Transverse colon (tissue), 4 donors: ENCODE data around the gene MGAT5. TPM values are rescaled to one million over a fixed set of nuclear protein-coding genes. Genes with fewer than 3 reads are reported as not detected.

Experiments
- DNase-seq: peaks from one replicate; pipeline ENCODE4 v3.0.0-alpha.2; 2019
- H3K27ac ChIP-seq, 4 donors: fragments of 200-600 bp; sonication (generic); 2 replicates each; pipeline ENCODE4 v1.5.1; 2016 to 2018; ENCODE audit warnings: inconsistent platforms in 4 of 4
- H3K27me3 ChIP-seq: fragments of 200-600 bp; sonication (generic); 2 replicates; pipeline ENCODE4 v1.5.1; 2017; ENCODE audit warnings: inconsistent platforms
- H3K36me3 ChIP-seq, 4 donors: fragments of 200-600 bp; sonication (generic); 2 replicates each; pipeline ENCODE4 v1.5.1; 2017 to 2019; ENCODE audit warnings: inconsistent platforms in 4 of 4
- H3K4me1 ChIP-seq, 4 donors: fragments of 200-600 bp; sonication (generic); 2 replicates each; pipeline ENCODE4 v1.5.1; 2017 to 2020; ENCODE audit warnings: inconsistent platforms in 4 of 4
- H3K4me3 ChIP-seq, 4 donors: fragments of 200-600 bp; sonication (generic); 1 replicate in 1 of 4; 2 replicates in 3 of 4; pipeline versions ENCODE4 v1.5.1 to v1.6.1; 2017 to 2019; ENCODE audit warnings: inconsistent platforms in 4 of 4
- H3K9me3 ChIP-seq, 2 donors: fragments of 200-600 bp; sonication (generic); 2 replicates each; pipeline ENCODE4 v1.5.1; 2017 to 2019; ENCODE audit warnings: inconsistent platforms in 2 of 2
- EP300 ChIP-seq: sonication (generic); formaldehyde crosslinking; IDR thresholded peaks from one replicate; pipeline ENCODE4 v1.6.1; 2017; ENCODE audit warnings: antibody characterized with exemption, low read depth
- POLR2A ChIP-seq: fragments of 450-650 bp; IDR thresholded peaks from one replicate; pipeline ENCODE4 v1.6.1; 2016; ENCODE audit warnings: antibody characterized with exemption, mild to moderate bottlenecking, moderate library complexity
- POLR2AphosphoS5 ChIP-seq, 3 donors: sonication (generic); formaldehyde crosslinking; IDR thresholded peaks; one replicate each; pipeline ENCODE4 v1.6.1; 2016; ENCODE audit warnings: antibody characterized with exemption in 3 of 3
- WGBS, 2 donors: methylation state at CpG; one replicate each; pipeline ENCODE4 v1.1.5; 2018; ENCODE audit warnings: low coverage in 1 of 2; 5-methylcytosine and 5-hydroxymethylcytosine counted together
- in situ Hi-C, 4 donors: fragments of 200-750 bp; cut with MboI; loops; one replicate each; pipeline versions ENCODE4 v1.15.0 to v1.15.1; 2017; ENCODE audit warnings: low sequenced_read_pairs in 3 of 4, low pct_ligation_motif_present in 1 of 4, low pct_unique_long_range_greater_than_20kb in 1 of 4
- intact Hi-C: fragments of 100-400 bp; cut with DNase I; formaldehyde crosslinking; loops from one replicate; pipeline ENCODE4 v1.15.1; 2023; ENCODE audit warnings: low total_unique reads
- total RNA-seq, 4 donors: library from RNA; depleted of rRNA; stranded (reverse); fragments of >200 nt; gene quantifications; one replicate each; pipeline ENCODE4 v1.1.0, GENCODE V29; 2016
- TF ChIP-seq, protein P1 (sequence below), 5 experiments: fragments of 200-600 bp in 3 of 5; fragments of 450-650 bp in 2 of 5; sonication (generic) in 3 of 5; IDR thresholded peaks; 1 replicate in 2 of 5; 2 replicates in 3 of 5; pipeline ENCODE4 v1.5.1; 2016 to 2017; ENCODE audit warnings: antibody characterized with exemption in 5 of 5, inconsistent platforms in 3 of 5, mild to moderate bottlenecking in 2 of 5, moderate library complexity in 1 of 5

The MGAT5 gene
- total RNA-seq, 4 donors from 2014 or later: 23.6 to 67.6 (median 55.2) TPM

DNA sequence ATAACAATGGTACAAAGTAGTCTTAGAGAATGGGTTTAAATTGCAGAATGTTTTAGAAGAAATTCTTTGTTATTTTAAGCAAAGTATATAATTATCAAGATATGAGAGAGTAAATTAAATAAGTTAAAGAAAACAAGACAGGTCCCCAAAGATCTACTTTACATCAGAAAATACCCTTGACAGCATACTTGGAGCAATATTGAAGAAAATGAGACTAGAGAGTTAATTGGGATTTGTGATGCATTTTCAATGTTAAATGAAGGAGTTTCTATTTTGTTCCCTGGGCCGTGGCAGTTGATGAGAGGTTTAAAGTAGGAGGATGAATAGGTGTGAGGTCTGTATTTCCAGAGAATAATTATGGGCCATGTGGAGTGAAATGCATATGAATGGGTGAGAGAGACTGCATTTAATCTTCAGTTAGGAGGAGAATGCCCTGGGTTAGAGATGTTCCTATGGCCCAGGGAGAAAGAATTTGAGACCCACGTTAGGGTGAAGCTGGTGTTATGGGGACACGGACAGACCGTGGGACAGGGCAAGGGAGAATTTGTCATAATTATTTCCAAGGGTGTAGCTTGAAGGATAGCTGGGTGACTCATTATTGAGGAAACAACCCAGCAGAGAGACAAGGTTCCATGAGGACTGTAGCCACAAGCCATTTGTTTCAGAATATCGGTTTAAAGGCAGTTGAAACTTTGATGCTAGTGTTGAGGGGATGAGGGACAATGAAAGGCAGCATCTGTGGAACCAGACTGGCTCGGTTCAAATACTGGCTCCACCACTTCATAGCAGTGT, 22.7 kb downstream of the MGAT5 start:
- TF ChIP-seq, protein P1, sequence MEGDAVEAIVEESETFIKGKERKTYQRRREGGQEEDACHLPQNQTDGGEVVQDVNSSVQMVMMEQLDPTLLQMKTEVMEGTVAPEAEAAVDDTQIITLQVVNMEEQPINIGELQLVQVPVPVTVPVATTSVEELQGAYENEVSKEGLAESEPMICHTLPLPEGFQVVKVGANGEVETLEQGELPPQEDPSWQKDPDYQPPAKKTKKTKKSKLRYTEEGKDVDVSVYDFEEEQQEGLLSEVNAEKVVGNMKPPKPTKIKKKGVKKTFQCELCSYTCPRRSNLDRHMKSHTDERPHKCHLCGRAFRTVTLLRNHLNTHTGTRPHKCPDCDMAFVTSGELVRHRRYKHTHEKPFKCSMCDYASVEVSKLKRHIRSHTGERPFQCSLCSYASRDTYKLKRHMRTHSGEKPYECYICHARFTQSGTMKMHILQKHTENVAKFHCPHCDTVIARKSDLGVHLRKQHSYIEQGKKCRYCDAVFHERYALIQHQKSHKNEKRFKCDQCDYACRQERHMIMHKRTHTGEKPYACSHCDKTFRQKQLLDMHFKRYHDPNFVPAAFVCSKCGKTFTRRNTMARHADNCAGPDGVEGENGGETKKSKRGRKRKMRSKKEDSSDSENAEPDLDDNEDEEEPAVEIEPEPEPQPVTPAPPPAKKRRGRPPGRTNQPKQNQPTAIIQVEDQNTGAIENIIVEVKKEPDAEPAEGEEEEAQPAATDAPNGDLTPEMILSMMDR (IDR thresholded peaks at IDR 0.05): no peak
- TF ChIP-seq POLR2AphosphoS5 (IDR thresholded peaks at IDR 0.05): no peak
- TF ChIP-seq EP300: no peak
- TF ChIP-seq POLR2A: no peak
- Histone ChIP-seq H3K36me3 (no peaks in the 10 kb centered on the region), H3K4me3 (no peak overlapping the region), H3K4me1 (peaks cover 0 to 6% (median 0%) of the 10 kb centered on the region in 4 donors), H3K27me3 (no peaks in the 10 kb centered on the region), H3K9me3 (no peaks in the 10 kb centered on the region), H3K27ac (no peak overlapping the region)
- no peak for DNase-seq
- in situ Hi-C loops (no loop called here), intact Hi-C loops (no loop called here)
- 94 to 95% methylated on average over 6 of the region's 6 CpGs for WGBS, 2 donors

DNA sequence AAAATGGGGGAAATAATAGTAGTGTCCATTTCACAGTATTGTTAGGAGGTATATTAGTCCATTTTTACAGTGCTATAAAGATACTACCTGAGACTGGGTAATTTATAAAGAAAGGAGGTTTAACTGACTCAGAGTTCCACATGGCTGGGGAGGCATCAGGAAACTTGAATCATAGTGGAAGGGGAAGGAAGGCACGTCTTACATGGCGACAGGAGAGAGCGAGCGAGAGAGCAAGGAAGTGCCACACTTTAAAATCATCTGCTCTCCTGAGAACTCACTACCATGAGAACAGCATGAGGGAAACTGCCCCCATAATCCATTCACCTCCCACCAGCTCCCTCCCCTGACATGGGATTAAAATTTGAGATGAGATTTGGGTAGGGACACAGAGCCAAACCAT, 23.4 kb downstream of the MGAT5 start:
- in situ Hi-C loops: no loop called here
- no peak overlapping the region for H3K27ac ChIP-seq
- no peak for DNase-seq
- intact Hi-C loops: no loop called here
- no peaks in the 10 kb centered on the region for H3K9me3 ChIP-seq
- H3K4me3 ChIP-seq: no peak overlapping the region
- no peaks in the 10 kb centered on the region for H3K36me3 ChIP-seq
- peaks cover 0 to 6% (median 0%) of the 10 kb centered on the region in 4 donors for H3K4me1 ChIP-seq
- TF ChIP-seq POLR2AphosphoS5 (IDR thresholded peaks at IDR 0.05) (no peak), POLR2A (no peak), EP300 (no peak)
- TF ChIP-seq, protein P1 (IDR thresholded peaks at IDR 0.05): no peak
- no peaks in the 10 kb centered on the region for H3K27me3 ChIP-seq
- 87 to 91% methylated on average over 4 of the region's 4 CpGs for WGBS, 2 donors

DNA sequence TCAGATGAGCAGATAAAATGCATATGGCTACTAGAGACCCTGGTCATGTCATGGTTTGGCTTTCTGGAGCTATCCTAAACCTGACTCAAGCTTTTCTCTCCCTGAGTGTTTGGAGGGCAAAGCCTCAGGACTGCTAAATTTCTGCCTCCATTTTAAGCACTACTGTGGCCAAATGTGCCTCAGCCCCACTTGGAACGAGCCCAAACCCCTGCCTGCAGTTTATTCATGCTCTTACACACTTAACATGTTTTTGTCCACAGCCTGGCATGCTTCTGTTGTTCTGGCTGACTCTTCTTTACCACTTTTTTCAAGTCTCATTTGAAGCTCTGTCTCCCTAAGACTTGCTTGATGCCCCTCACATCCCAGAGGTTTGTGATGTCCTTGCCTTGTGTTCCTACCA, 24.7 kb downstream of the MGAT5 start:
- in situ Hi-C loops: no loop called here
- TF ChIP-seq POLR2AphosphoS5 (IDR thresholded peaks at IDR 0.05): no peak
- TF ChIP-seq, protein P1 (IDR thresholded peaks at IDR 0.05): no peak
- TF ChIP-seq POLR2A: no peak
- no peak for TF ChIP-seq EP300
- peaks cover 0 to 6% (median 0%) of the 10 kb centered on the region in 4 donors for H3K4me1 ChIP-seq
- no peak overlapping the region for H3K4me3 ChIP-seq
- H3K9me3 ChIP-seq: no peaks in the 10 kb centered on the region
- H3K27me3 ChIP-seq: no peaks in the 10 kb centered on the region
- 73 to 80% methylated on average over 1 of the region's 1 CpG for WGBS, 2 donors
- H3K27ac ChIP-seq: no peak overlapping the region
- no peak for DNase-seq
- intact Hi-C loops: no loop called here
- H3K36me3 ChIP-seq: no peaks in the 10 kb centered on the region

DNA sequence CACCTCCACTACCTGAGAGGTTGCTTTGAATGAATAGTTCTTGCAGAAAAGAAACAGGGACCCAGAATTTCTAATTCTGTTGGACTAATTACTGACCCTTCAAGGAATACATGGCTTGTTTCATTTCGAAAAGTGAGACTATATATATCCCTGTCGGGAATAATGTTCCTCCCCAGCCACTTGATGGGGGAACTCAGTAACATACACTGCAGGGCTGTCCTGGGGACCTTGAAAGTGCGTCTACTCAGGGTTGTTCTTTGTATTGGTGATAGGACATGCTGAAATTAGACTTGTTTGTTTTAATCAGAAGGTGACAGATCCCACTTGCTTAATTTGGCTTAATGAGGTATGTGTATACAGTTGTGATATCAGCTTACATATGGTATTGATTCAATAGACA, 25.5 kb downstream of the MGAT5 start:
- 80 to 85% methylated on average over 2 to 3 of the region's 3 CpGs for WGBS, 2 donors
- in situ Hi-C loops: no loop called here

More for the DNA sequence above, 25.5 kb downstream of the MGAT5 start:
- Histone ChIP-seq H3K9me3 (no peaks in the 10 kb centered on the region), H3K4me1 (peaks cover 0 to 6% (median 0%) of the 10 kb centered on the region in 4 donors), H3K36me3 (no peaks in the 10 kb centered on the region), H3K27me3 (no peaks in the 10 kb centered on the region), H3K27ac (no peak overlapping the region), H3K4me3 (no peak overlapping the region)
- TF ChIP-seq, protein P1 (IDR thresholded peaks at IDR 0.05): no peak
- no peak for TF ChIP-seq POLR2A
- TF ChIP-seq POLR2AphosphoS5 (IDR thresholded peaks at IDR 0.05): no peak
- no peak for TF ChIP-seq EP300
- no peak for DNase-seq
- intact Hi-C loops: no loop called here
